Smooth muscle cell (in vitro differentiated cells): ENCODE data around the gene CCDC91. TPM values are rescaled to one million over a fixed set of nuclear protein-coding genes. Genes with fewer than 3 reads are reported as not detected.

Source experiments
- DNase-seq: peaks from one replicate; lab custom pipeline; 2025; ENCODE audit not compliant: unreplicated experiment; lab: John Stamatoyannopoulos, UW
- H2AFZ ChIP-seq: fragments of 200-600 bp; sonication (generic); 2 replicates; pipeline ENCODE4 v1.6.0; 2016; ENCODE audit warnings: antibody characterized with exemption, low read depth, mild to moderate bottlenecking
- H3F3A ChIP-seq: fragments of 200-600 bp; sonication (generic); 2 replicates; pipeline ENCODE4 v1.6.0; 2017; ENCODE audit warnings: antibody characterized with exemption, low read depth
- H3K27ac ChIP-seq: fragments of 200-600 bp; sonication (generic); 2 replicates; pipeline ENCODE4 v1.5.1; 2016; ENCODE audit warnings: low read depth, mild to moderate bottlenecking
- H3K27me3 ChIP-seq: fragments of 200-600 bp; sonication (generic); 2 replicates; pipeline ENCODE4 v1.6.1; 2016; ENCODE audit warnings: low read depth, mild to moderate bottlenecking
- H3K36me3 ChIP-seq: fragments of 200-600 bp; sonication (generic); 2 replicates; pipeline ENCODE4 v1.5.1; 2016; ENCODE audit warnings: low read depth
- H3K4me1 ChIP-seq: fragments of 200-600 bp; sonication (generic); 2 replicates; pipeline ENCODE4 v1.5.1; 2016; ENCODE audit warnings: low read depth
- H3K4me2 ChIP-seq: fragments of 200-600 bp; sonication (generic); 2 replicates; pipeline ENCODE4 v1.6.0; 2016; ENCODE audit warnings: mild to moderate bottlenecking
- H3K4me3 ChIP-seq: fragments of 200-600 bp; sonication (generic); 2 replicates; pipeline ENCODE4 v1.5.1; 2016; ENCODE audit warnings: mild to moderate bottlenecking
- H3K79me2 ChIP-seq: fragments of 200-600 bp; sonication (generic); 2 replicates; pipeline ENCODE4 v1.6.0; 2016; ENCODE audit warnings: low read depth, mild to moderate bottlenecking
- H3K9ac ChIP-seq: fragments of 200-600 bp; sonication (generic); 2 replicates; pipeline ENCODE4 v1.6.0; 2016; ENCODE audit warnings: low read depth
- H3K9me3 ChIP-seq: fragments of 200-600 bp; sonication (generic); replicated peaks from 2 replicates; pipeline ENCODE4 v1.5.1; 2016; ENCODE audit warnings: low read depth
- H4K20me1 ChIP-seq: fragments of 200-600 bp; sonication (generic); 2 replicates; pipeline ENCODE4 v1.6.0; 2016; ENCODE audit warnings: low read depth
- CTCF ChIP-seq: fragments of 200-600 bp; sonication (generic); IDR thresholded peaks from 2 replicates; pipeline ENCODE4 v1.5.1; 2017; ENCODE audit warnings: borderline replicate concordance, mild to moderate bottlenecking, antibody characterized with exemption; ENCODE audit not compliant: insufficient read depth, poor library complexity, severe bottlenecking
- WGBS: methylation state at CpG from one replicate; pipeline ENCODE4 v1.1.7; 2016; ENCODE audit warnings: low lambda C conversion rate; 5-methylcytosine and 5-hydroxymethylcytosine counted together
- polyA plus RNA-seq: library from polyadenylated mRNA; unstranded; fragments of >200 nt; fragmentation: Nextera tagmentation; extraction: Ambion mirVana; gene quantifications from 2 replicates; pipeline ENCODE4 v1.2.1, GENCODE V29; 2016
- total RNA-seq: library from RNA; depleted of rRNA; stranded (reverse); fragments of >200 nt; gene quantifications from 2 replicates; pipeline ENCODE4 v1.2.3, GENCODE V29; 2014

The CCDC91 gene
- total and polyA plus RNA-seq, 2 experiments from 2014 or later: 20.1 to 23.7 TPM

GRCh38 chr12:28173440-28173839 lies 16.8 kb upstream of the CCDC91 start:
- Histone ChIP-seq H2AFZ (no peak overlapping the region), H3K79me2 (no peaks in the 10 kb centered on the region), H3F3A (no peaks in the 10 kb centered on the region), H4K20me1 (no peaks in the 10 kb centered on the region), H3K4me3 (no peak overlapping the region), H3K9me3 (no peaks in the 10 kb centered on the region), H3K4me1 (peaks cover 3% of the 10 kb centered on the region), H3K27ac (no peak overlapping the region), H3K27me3 (no peaks in the 10 kb centered on the region), H3K9ac (no peak overlapping the region), H3K36me3 (no peaks in the 10 kb centered on the region), H3K4me2 (no peak overlapping the region)
- TF ChIP-seq CTCF: no peak
- WGBS: 98% methylated on average over 1 of the region's 1 CpG
- DNase-seq: no peak

- Histone ChIP-seq H3K4me2 (no peak overlapping the region), H3K4me1 (peaks cover 3% of the 10 kb centered on the region), H3K36me3 (no peaks in the 10 kb centered on the region), H2AFZ (no peak overlapping the region), H3K27ac (no peak overlapping the region), H4K20me1 (no peaks in the 10 kb centered on the region), H3K9ac (no peak overlapping the region), H3K79me2 (no peaks in the 10 kb centered on the region), H3F3A (no peaks in the 10 kb centered on the region), H3K4me3 (no peak overlapping the region), H3K9me3 (no peaks in the 10 kb centered on the region), H3K27me3 (no peaks in the 10 kb centered on the region)
- no peak for DNase-seq
- no peak for TF ChIP-seq CTCF
- 94% methylated on average over 1 of the region's 1 CpG for WGBS
Observed at GRCh38 chr12:28175098-28175589, 15.1 kb upstream of the CCDC91 start.

- no peak for TF ChIP-seq CTCF
- WGBS: 92% methylated on average over 3 of the region's 3 CpGs
- no peak for DNase-seq
Observed at GRCh38 chr12:28176295-28176694, 14.0 kb upstream of the CCDC91 start.

GRCh38 chr12:28177461-28177860 lies 12.8 kb upstream of the CCDC91 start:
- WGBS: 77% methylated on average over 2 of the region's 2 CpGs
- no peak for TF ChIP-seq CTCF

More at GRCh38 chr12:28176295-28176694, 14.0 kb upstream of the CCDC91 start:
- no peak overlapping the region for H2AFZ ChIP-seq
- no peaks in the 10 kb centered on the region for H3K79me2 ChIP-seq
- H3K4me3 ChIP-seq: no peak overlapping the region
- no peak overlapping the region for H3K4me2 ChIP-seq
- no peaks in the 10 kb centered on the region for H3K27me3 ChIP-seq
- H3K4me1 ChIP-seq: no peaks in the 10 kb centered on the region
- no peak overlapping the region for H3K27ac ChIP-seq
- H4K20me1 ChIP-seq: no peaks in the 10 kb centered on the region
- no peaks in the 10 kb centered on the region for H3K36me3 ChIP-seq
- no peaks in the 10 kb centered on the region for H3F3A ChIP-seq
- no peak overlapping the region for H3K9ac ChIP-seq
- H3K9me3 ChIP-seq: no peaks in the 10 kb centered on the region

More at GRCh38 chr12:28177461-28177860, 12.8 kb upstream of the CCDC91 start:
- H3K27ac ChIP-seq: no peak overlapping the region
- H3F3A ChIP-seq: no peaks in the 10 kb centered on the region
- no peaks in the 10 kb centered on the region for H3K79me2 ChIP-seq
- no peak overlapping the region for H3K4me2 ChIP-seq
- DNase-seq: no peak
- no peak overlapping the region for H3K9ac ChIP-seq
- no peaks in the 10 kb centered on the region for H3K36me3 ChIP-seq
- no peaks in the 10 kb centered on the region for H3K9me3 ChIP-seq
- no peak overlapping the region for H2AFZ ChIP-seq
- no peaks in the 10 kb centered on the region for H3K27me3 ChIP-seq
- no peaks in the 10 kb centered on the region for H4K20me1 ChIP-seq
- H3K4me3 ChIP-seq: no peak overlapping the region
- H3K4me1 ChIP-seq: no peaks in the 10 kb centered on the region
